ENCODE measurements around the gene SYPL1.

Gene SYPL1

DNA sequence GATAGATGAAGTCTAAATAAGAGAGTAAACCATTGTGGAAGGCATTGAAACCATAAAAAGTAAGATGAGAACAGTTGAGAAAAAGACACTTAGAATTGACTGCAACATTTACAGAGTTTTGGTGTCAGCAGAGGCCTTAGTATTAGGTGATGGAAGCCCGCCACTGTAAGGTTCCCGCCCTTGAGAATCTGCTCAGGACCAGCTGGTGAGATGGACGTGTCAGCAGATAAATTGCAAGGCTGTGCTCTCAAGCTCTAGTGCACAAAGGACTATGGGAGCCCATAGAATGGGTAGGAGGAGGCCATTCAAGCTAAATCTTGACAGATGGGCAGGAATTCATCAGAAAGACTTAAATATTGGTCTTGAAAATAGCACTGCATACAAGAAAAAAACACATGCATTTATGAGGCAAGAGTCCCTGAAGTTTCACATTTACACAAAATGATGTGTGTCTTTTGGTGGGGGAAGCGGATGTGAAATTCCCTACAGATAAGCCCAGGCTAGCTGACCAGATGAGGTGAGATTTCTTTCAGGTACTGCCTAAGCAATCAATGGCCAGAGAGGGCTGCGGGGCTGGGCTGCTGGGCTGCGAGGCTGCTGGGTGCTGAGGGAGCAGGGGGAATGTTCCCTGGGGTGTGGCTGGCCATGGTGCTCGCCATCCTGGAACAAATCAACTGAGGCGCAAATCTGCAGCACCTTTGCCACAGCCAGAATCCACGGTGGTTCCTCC lies 42.5 kb downstream of the SYPL1 start:
- TF ChIP-seq, protein P1, sequence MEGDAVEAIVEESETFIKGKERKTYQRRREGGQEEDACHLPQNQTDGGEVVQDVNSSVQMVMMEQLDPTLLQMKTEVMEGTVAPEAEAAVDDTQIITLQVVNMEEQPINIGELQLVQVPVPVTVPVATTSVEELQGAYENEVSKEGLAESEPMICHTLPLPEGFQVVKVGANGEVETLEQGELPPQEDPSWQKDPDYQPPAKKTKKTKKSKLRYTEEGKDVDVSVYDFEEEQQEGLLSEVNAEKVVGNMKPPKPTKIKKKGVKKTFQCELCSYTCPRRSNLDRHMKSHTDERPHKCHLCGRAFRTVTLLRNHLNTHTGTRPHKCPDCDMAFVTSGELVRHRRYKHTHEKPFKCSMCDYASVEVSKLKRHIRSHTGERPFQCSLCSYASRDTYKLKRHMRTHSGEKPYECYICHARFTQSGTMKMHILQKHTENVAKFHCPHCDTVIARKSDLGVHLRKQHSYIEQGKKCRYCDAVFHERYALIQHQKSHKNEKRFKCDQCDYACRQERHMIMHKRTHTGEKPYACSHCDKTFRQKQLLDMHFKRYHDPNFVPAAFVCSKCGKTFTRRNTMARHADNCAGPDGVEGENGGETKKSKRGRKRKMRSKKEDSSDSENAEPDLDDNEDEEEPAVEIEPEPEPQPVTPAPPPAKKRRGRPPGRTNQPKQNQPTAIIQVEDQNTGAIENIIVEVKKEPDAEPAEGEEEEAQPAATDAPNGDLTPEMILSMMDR (IDR thresholded peaks at IDR 0.05; ENCODE audit: borderline replicate concordance, control extremely low read depth, extremely low read depth, insufficient read depth, missing control alignments), result no peak
- in situ Hi-C loops (cut with MboI; ENCODE audit: low sequenced_read_pairs, unreplicated experiment), result loop anchor here (25.0 kb wide), 1 partner anchor 393 kb away; no protein-coding TSS in a partner anchor
- no peak for DNase-seq (ENCODE audit: low spot score)

DNA sequence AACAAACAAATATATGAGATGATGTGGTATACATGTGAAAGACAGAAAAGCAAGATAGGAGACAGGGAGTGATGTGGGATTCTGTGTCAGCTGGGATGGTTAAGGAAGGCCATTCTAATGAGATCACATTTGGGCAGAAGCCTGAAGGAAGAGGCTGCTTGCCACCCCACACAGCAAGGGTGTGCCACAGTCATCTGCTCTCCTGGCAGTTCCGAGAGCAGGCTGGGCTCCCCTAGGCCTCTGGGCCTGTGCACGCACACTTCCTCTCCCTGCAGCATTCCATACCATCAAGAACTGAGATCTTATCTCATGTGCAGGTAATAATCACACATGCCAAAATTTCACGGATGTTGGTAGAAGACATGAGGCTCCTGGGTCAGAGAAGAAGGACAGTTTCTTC lies 43.1 kb downstream of the SYPL1 start:
- in situ Hi-C loops (cut with MboI; ENCODE audit: low sequenced_read_pairs, unreplicated experiment), result loop anchor here (25.0 kb wide), 1 partner anchor 393 kb away; no protein-coding TSS in a partner anchor
- TF ChIP-seq, protein P1 (IDR thresholded peaks at IDR 0.05; ENCODE audit: borderline replicate concordance, control extremely low read depth, extremely low read depth, insufficient read depth, missing control alignments), result no peak
- DNase-seq (ENCODE audit: low spot score), result no peak

DNA sequence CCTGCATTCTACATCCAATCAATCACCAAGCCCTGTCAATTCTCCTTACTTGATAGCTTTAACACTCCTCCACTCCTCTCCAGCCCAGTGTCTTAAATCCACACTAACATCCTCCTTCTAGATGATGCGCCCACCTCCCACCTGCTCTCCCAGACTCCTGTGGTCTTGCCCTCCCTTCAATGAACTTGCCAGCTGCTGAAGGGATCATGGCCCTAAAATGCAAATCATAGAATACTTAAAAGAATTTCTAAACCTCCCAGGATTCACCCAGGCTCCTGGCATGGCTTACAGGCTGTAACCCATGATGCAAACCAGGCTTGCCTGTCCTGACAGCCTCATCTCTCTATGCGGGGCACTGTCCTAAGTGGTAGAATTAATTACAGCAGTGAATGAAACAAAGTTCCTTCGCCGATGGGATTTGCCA lies 43.6 kb downstream of the SYPL1 start:
- TF ChIP-seq, protein P1 (IDR thresholded peaks at IDR 0.05; ENCODE audit: borderline replicate concordance, control extremely low read depth, extremely low read depth, insufficient read depth, missing control alignments), result no peak
- DNase-seq (ENCODE audit: low spot score), result no peak
- in situ Hi-C loops (cut with MboI; ENCODE audit: low sequenced_read_pairs, unreplicated experiment), result loop anchor here (25.0 kb wide), 1 partner anchor 394 kb away; no protein-coding TSS in a partner anchor

DNA sequence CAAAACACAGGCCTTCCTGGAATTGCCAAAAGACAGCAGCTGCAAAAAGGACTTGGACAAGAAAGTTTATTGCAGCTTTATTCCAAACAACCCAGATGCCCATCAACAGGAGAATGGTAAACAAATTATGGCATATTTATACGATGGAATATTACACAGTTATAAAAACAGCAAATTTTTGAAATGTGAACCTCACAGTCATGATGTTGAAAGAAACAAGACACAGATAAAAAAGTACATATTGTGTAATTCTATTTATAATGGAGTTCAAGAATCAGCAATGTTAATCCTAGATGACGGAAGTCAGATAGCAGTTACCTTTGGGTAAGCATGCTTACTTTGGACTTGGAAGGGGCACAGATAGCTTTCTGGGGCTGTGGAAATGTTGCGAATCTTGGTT lies 44.4 kb downstream of the SYPL1 start:
- in situ Hi-C loops (cut with MboI; ENCODE audit: low sequenced_read_pairs, unreplicated experiment), result loop anchor here (25.0 kb wide), 1 partner anchor 395 kb away; no protein-coding TSS in a partner anchor

DNA sequence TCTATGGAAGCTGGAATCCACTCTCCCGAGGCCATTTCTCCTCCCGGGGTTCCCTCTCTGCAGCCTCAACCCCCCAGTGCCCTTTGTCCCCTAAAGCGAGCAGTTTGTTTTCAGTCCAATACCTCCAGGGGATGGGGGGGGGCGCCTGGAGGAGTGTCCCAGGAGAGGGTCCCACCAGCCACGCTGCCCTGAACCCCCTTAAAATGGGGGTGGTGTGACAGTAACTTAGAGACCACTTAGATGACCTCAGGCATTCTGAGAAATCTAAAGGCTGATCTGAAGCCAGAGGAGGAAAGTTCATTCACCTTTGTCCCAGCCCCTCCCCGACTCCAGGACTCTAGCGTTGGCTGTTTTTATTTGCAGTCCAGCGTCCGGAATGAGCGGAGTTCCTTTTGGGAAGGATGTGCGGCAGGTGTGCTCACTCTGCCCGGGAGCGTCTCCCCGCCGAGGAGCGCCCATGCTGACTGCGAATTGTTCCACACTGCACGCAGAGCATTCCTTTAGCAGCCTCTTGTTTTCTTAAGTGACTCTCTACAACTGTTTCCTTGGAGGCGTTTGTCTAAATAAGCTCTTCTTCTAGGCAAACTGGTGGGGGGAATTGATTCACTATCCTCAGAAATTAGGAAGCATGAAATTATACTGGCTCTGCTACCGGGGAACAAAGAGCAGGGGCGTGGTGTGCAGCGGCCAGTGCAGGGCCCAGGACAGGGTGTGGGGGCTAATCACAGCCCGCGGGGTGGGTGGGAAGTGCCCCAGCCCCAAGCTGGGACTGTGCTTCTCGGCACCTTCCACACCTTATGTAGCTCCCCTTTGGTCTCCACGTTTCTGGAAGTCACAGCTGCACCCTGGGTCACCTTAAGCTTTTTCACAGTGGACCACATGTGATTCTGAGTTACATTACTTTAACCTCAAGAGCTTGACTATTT lies 46.3 kb downstream of the SYPL1 start:
- TF ChIP-seq, protein P1 (IDR thresholded peaks at IDR 0.05; ENCODE audit: borderline replicate concordance, control extremely low read depth, extremely low read depth, insufficient read depth, missing control alignments), result no peak
- in situ Hi-C loops (cut with MboI; ENCODE audit: low sequenced_read_pairs, unreplicated experiment), result loop anchor here (25.0 kb wide), 1 partner anchor 396 kb away; no protein-coding TSS in a partner anchor
- no peak for DNase-seq (ENCODE audit: low spot score)

More for the DNA sequence above, 44.4 kb downstream of the SYPL1 start:
- no peak for DNase-seq (ENCODE audit: low spot score)
- TF ChIP-seq, protein P1 (IDR thresholded peaks at IDR 0.05; ENCODE audit: borderline replicate concordance, control extremely low read depth, extremely low read depth, insufficient read depth, missing control alignments), result no peak

All from GM13976 (cell line).